ENCODE results near the gene RFNG. TPM values are rescaled to one million over a fixed set of nuclear protein-coding genes. Genes with fewer than 3 reads are reported as not detected.

Gene RFNG, protein sequence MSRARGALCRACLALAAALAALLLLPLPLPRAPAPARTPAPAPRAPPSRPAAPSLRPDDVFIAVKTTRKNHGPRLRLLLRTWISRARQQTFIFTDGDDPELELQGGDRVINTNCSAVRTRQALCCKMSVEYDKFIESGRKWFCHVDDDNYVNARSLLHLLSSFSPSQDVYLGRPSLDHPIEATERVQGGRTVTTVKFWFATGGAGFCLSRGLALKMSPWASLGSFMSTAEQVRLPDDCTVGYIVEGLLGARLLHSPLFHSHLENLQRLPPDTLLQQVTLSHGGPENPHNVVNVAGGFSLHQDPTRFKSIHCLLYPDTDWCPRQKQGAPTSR
- polyA plus RNA-seq (2011; rRNA removed) (11.8 and 14.1 TPM in 2 replicates), polyA minus RNA-seq (2011; rRNA and poly(A)+ RNA removed) (19.4 and 25.1 TPM in 2 replicates)

GRCh38 chr17:82051776-82052637 is at the start of gene RFNG, which contains the start of gene GPS1:
Gene RFNG (minus strand): TSS chr17:82051811. CDS start chr17:82051766, 45 bp downstream.
Gene GPS1 (plus strand): TSS chr17:82051898. CDS start chr17:82051932, 34 bp downstream.
- no peak for DNase-seq (ENCODE audit: low read depth, low spot score)
- CTCF ChIA-PET: no interaction called here
- Histone ChIP-seq H3K27ac (ENCODE audit: low read depth, low read length) (no peak within 1 kb of the TSS), H3K27me3 (ENCODE audit: control insufficient read depth, insufficient read depth, low read length) (no peaks in the 10 kb centered on the region), H3K4me3 (ENCODE audit: low read depth, low read length) (peak within 1 kb of the TSS; percentile 85), H3K9me3 (ENCODE audit: control insufficient read depth, insufficient read depth, low read length) (peaks cover 4% of the 10 kb centered on the region; the same call in 1 of the 2 replicates)
- POLR2A ChIA-PET: interaction anchor here (0.6 to 2.2 kb wide), 3 partner anchors 14 to 47 kb away, joined by 3 to 8 read pairs (median 4); partner anchors contain the start of gene DCXR
- no peak for TF ChIP-seq CTCF (IDR thresholded peaks at IDR 0.05; ENCODE audit: low read depth, low read length)

DNA sequence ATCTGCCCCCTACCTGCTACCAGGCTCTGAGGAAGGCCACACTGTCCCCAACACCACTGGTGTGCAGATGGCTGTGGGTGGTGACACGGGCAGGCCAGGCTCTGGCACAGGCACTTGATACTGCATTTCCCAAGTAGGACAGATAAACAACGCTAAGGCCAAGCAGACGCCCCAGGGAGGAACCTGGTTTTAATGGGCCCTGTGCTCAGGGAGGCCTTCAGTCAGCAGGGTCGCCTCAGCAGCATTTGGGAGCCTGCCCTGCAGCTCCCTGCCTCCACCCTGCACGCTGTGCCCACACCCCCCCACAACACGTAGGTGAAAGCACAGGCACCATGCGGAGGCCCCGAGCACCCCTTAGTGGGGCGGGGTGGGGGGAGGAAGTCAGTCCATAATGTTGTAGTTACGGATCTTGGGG is 49.7 kb upstream of the RFNG start:
- H3K9me3 ChIP-seq (ENCODE audit: control insufficient read depth, insufficient read depth, low read length): no peaks in the 10 kb centered on the region; the same call in 1 of the 2 replicates
- H3K4me3 ChIP-seq (ENCODE audit: low read depth, low read length): no peak overlapping the region
- CTCF ChIA-PET: no interaction called here
- H3K27ac ChIP-seq (ENCODE audit: low read depth, low read length): no peak overlapping the region
- DNase-seq (ENCODE audit: low read depth, low spot score): no peak
- POLR2A ChIA-PET: no interaction called here
- no peak for TF ChIP-seq CTCF (IDR thresholded peaks at IDR 0.05; ENCODE audit: low read depth, low read length)
- H3K27me3 ChIP-seq (ENCODE audit: control insufficient read depth, insufficient read depth, low read length): no peaks in the 10 kb centered on the region

GRCh38 chr17:82100502-82101298 is 49.1 kb upstream of the RFNG start:
- no peaks in the 10 kb centered on the region for H3K27me3 ChIP-seq (ENCODE audit: control insufficient read depth, insufficient read depth, low read length)
- H3K9me3 ChIP-seq (ENCODE audit: control insufficient read depth, insufficient read depth, low read length): no peaks in the 10 kb centered on the region; the same call in 1 of the 2 replicates
- no peak overlapping the region for H3K4me3 ChIP-seq (ENCODE audit: low read depth, low read length)
- ChIA-PET POLR2A (no interaction called here), CTCF (no interaction called here)
- TF ChIP-seq CTCF (IDR thresholded peaks at IDR 0.05; ENCODE audit: low read depth, low read length): no peak
- no peak overlapping the region for H3K27ac ChIP-seq (ENCODE audit: low read depth, low read length)
- no peak for DNase-seq (ENCODE audit: low read depth, low spot score)

GRCh38 chr17:82098939-82099763 is 47.5 kb upstream of the RFNG start:
- TF ChIP-seq CTCF (IDR thresholded peaks at IDR 0.05; ENCODE audit: low read depth, low read length): no peak
- CTCF ChIA-PET: interaction anchor here (1.0 kb wide), 1 partner anchor 42 kb away, joined by 3 read pairs; no protein-coding TSS in a partner anchor
- DNase-seq (ENCODE audit: low read depth, low spot score): no peak
- Histone ChIP-seq H3K9me3 (ENCODE audit: control insufficient read depth, insufficient read depth, low read length) (no peaks in the 10 kb centered on the region; the same call in 1 of the 2 replicates), H3K4me3 (ENCODE audit: low read depth, low read length) (peak overlapping the region; percentile 59), H3K27me3 (ENCODE audit: control insufficient read depth, insufficient read depth, low read length) (no peaks in the 10 kb centered on the region), H3K27ac (ENCODE audit: low read depth, low read length) (peak overlapping the region; percentile 31)
- POLR2A ChIA-PET: interaction anchor here (0.6 to 1.9 kb wide), 7 partner anchors 10 to 132 kb away, joined by 3 to 8 read pairs (median 4); partner anchors contain the start of genes CENPX, DCXR, GPS1 and LRRC45
